GM23338 (cell line): Measurements from ENCODE around the gene ANKS1B.

Experiments
- CREB1 ChIP-seq: fragments of 250-450 bp; sonication (Bioruptor Pico); IDR thresholded peaks from 2 replicates; pipeline ENCODE4 v1.5.0; 2020; ENCODE audit warnings: low read depth, mild to moderate bottlenecking, moderate library complexity
- EZH2 ChIP-seq: fragments of 200-600 bp; sonication (generic); IDR thresholded peaks from one replicate; pipeline ENCODE4 v1.8.0; 2017; ENCODE audit warnings: antibody characterized with exemption, mild to moderate bottlenecking, low read depth; ENCODE audit not compliant: unreplicated experiment
- EZH2phosphoT487 ChIP-seq: fragments of 200-600 bp; sonication (generic); IDR thresholded peaks from one replicate; pipeline ENCODE4 v1.8.1; 2018; ENCODE audit warnings: antibody characterized with exemption; ENCODE audit not compliant: unreplicated experiment
- POLR2AphosphoS5 ChIP-seq: IDR thresholded peaks from 2 replicates; pipeline ENCODE4 v1.6.1; 2016; ENCODE audit warnings: antibody characterized with exemption, low read depth
- ZNF114 ChIP-seq: fragments of 250-450 bp; sonication (Bioruptor Pico); IDR thresholded peaks from 2 replicates; pipeline ENCODE4 v1.5.0; 2020; ENCODE audit warnings: mild to moderate bottlenecking, moderate library complexity
- TF ChIP-seq, protein P1 (sequence below): IDR thresholded peaks from 2 replicates; pipeline ENCODE4 v1.6.1; 2016; ENCODE audit warnings: antibody characterized with exemption
- TF ChIP-seq, protein P2 (sequence below), 2 experiments: fragments of 200-600 bp in 1 of 2; sonication (generic) in 1 of 2; conservative IDR thresholded peaks; 2 replicates each; pipeline versions ENCODE4 v1.5.1 to v1.6.1; 2016 to 2017; ENCODE audit warnings: antibody characterized with exemption in 2 of 2, low read depth in 2 of 2, mild to moderate bottlenecking in 2 of 2, moderate library complexity in 1 of 2

DNA sequence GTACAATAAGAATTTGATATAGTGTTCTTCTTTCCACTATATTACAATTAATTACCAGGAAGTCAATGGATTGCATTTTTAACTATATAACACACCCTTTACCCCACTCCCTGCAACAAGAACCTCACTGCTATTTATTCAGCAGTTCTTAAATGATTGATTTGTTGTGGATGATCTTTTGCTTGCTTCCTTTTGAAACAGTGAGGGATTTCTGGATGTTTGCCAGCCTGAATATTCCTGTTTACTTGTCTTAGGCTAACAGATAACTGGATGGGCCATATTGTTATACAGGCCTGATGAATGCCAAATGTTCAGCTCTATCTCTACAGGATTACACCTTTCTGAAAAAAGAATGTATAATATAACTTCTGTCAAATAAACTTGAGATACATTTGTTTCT, 842.1 kb downstream of the ANKS1B start:
- TF ChIP-seq, protein P1, sequence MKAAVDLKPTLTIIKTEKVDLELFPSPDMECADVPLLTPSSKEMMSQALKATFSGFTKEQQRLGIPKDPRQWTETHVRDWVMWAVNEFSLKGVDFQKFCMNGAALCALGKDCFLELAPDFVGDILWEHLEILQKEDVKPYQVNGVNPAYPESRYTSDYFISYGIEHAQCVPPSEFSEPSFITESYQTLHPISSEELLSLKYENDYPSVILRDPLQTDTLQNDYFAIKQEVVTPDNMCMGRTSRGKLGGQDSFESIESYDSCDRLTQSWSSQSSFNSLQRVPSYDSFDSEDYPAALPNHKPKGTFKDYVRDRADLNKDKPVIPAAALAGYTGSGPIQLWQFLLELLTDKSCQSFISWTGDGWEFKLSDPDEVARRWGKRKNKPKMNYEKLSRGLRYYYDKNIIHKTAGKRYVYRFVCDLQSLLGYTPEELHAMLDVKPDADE, result no peak
- TF ChIP-seq POLR2AphosphoS5 (no peak), EZH2 (no peak), EZH2phosphoT487 (no peak), ZNF114 (CRISPR knock-in tag) (no peak), CREB1 (CRISPR knock-in tag) (no peak)
- TF ChIP-seq, protein P2, sequence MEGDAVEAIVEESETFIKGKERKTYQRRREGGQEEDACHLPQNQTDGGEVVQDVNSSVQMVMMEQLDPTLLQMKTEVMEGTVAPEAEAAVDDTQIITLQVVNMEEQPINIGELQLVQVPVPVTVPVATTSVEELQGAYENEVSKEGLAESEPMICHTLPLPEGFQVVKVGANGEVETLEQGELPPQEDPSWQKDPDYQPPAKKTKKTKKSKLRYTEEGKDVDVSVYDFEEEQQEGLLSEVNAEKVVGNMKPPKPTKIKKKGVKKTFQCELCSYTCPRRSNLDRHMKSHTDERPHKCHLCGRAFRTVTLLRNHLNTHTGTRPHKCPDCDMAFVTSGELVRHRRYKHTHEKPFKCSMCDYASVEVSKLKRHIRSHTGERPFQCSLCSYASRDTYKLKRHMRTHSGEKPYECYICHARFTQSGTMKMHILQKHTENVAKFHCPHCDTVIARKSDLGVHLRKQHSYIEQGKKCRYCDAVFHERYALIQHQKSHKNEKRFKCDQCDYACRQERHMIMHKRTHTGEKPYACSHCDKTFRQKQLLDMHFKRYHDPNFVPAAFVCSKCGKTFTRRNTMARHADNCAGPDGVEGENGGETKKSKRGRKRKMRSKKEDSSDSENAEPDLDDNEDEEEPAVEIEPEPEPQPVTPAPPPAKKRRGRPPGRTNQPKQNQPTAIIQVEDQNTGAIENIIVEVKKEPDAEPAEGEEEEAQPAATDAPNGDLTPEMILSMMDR (conservative IDR thresholded peaks at IDR 0.05; ENCODE audit: low read depth in 2 of 2), result no peak
